OCI-LY1 (cell line): Measurements from ENCODE around the gene RPUSD4.

Experiments
- EZH2 ChIP-seq: fragments of 200-600 bp; sonication (generic), shearing (Covaris generic); IDR thresholded peaks from 2 replicates; pipeline ENCODE4 v1.8.0; 2017; ENCODE audit warnings: borderline replicate concordance, mixed run types, mild to moderate bottlenecking, antibody characterized with exemption, low read length, moderate library complexity, mixed read lengths
- TF ChIP-seq, protein P1 (sequence below): fragments of 200-600 bp; sonication (generic), shearing (Covaris generic); IDR thresholded peaks from 2 replicates; pipeline ENCODE4 v1.5.1; 2017; ENCODE audit warnings: mild to moderate bottlenecking, antibody characterized with exemption, low read length, moderate library complexity, mixed read lengths

GRCh38 chr11:126232683-126233082, 21.2 kb upstream of the RPUSD4 start:
- no peak for TF ChIP-seq EZH2
- TF ChIP-seq, protein P1, sequence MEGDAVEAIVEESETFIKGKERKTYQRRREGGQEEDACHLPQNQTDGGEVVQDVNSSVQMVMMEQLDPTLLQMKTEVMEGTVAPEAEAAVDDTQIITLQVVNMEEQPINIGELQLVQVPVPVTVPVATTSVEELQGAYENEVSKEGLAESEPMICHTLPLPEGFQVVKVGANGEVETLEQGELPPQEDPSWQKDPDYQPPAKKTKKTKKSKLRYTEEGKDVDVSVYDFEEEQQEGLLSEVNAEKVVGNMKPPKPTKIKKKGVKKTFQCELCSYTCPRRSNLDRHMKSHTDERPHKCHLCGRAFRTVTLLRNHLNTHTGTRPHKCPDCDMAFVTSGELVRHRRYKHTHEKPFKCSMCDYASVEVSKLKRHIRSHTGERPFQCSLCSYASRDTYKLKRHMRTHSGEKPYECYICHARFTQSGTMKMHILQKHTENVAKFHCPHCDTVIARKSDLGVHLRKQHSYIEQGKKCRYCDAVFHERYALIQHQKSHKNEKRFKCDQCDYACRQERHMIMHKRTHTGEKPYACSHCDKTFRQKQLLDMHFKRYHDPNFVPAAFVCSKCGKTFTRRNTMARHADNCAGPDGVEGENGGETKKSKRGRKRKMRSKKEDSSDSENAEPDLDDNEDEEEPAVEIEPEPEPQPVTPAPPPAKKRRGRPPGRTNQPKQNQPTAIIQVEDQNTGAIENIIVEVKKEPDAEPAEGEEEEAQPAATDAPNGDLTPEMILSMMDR: no peak
